SHP77 (cell line): ENCODE results near the gene ATAD1.
A peak's percentile ranks its signal among the peaks of the same experiment; 100 is the strongest.
"Not testable (repeated sequence)": the region's sequence is repeated elsewhere in the genome, so short reads cannot be mapped to it uniquely, and the experiment has no call there.

ENCODE experiments used
- DNase-seq, 2 experiments: peaks; one replicate each; lab custom pipeline; 2025; lab: John Stamatoyannopoulos, UW

Gene ATAD1

DNA sequence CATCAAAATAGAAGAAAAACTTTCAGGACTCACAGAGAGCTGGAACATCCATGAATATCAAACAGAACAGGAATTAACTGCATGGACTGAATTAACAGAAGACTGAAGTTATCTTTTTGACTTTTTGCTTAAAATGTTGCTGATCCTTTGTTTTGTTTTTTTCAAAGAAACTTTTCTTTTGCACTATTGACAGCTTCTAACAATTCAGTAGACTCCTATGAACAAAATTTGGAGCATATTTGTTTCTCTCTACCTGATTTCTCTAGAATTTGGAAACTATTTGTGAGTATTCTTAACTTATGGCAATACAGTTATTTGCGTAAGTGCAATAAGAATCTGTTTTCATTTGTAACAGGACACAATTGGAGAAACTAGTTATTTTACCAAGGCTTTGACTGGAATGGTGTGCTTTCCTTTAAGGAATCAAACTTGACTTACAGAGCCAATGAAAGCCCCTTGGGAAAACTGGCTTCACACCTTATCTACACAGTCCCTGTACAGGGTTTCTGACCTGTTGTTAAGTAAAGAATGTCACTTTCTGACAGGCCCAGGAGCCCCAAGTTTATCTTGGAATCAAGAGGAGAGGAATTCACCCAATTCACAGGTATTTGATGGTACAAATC, 16.1 kb downstream of the ATAD1 start:
- DNase-seq, result not testable (repeated sequence)

DNA sequence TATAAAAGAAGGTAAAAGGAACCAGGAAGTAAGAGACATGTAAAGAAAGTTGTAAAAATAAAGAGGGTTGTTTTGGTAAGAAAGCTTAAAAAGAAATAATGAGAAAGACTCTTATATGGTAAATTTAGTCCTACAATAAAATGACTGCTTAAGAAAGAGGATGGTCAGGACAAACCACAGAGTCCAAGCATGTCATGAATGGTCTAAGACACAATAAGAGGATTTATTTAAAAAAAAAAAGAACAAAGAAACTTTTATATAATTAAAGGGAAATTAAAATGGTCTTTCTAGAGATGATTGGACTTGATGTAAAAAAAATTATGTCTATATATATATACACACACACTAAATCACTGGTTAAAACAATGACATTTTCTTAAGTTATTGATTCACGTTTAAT, 18.2 kb downstream of the ATAD1 start:
- DNase-seq, result no peak

DNA sequence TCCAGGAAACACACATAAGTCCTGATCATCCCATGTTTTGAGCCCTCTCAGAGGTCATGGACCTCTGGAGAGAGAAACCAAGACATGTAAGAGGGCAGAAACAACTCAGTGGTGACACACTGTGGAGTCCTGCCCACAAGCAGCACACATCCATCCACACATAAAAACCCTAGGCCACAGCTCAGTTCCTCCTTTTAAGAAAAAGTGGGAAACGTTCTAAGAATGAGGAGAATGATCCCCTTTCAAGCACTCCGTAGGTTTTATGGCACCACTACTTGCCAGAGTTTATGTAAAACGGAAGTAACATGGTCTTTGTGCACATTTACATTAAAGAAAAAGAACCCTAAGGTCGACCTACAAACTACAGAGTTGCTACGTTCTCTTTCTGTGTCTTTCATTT, 19.9 kb downstream of the ATAD1 start:
- DNase-seq, result no peak

DNA sequence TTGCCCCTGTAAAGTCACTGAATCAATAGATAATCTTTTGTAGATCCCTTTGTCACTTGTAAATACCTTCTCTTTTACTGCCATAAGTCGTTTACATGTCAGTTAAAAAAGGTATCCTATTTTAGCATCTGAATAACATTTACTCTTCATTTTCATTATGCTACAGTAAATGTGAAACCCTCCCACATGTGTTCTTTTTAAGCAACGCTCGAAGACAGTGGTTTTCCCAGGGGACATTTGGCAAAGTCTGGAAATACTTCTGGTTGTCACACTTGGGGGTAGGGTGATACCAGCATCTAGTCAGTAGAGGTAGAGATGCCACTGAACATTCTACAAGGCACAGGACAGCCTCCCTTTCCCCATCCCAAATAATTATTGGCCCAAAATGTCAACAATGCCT, 23.7 kb downstream of the ATAD1 start:
- DNase-seq, result no peak

DNA sequence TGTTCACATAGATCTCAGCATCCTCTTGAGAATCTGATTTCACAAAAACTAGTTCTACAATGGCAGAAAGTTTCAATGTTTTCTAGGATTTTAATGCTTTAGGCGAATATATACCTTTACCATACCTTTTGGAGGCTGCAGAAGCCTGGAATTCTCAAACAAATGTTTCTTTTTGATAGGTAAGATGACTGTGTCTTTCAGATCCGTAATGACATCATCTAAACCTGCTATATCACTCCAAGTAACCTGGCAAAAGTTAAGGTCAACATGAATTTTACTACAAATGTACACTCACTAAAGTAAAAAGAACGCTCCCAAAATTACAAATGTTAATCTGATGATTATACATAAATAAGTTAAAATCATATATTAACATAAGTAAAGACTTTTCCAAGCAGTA, 27.8 kb downstream of the ATAD1 start:
- DNase-seq, result no peak

DNA sequence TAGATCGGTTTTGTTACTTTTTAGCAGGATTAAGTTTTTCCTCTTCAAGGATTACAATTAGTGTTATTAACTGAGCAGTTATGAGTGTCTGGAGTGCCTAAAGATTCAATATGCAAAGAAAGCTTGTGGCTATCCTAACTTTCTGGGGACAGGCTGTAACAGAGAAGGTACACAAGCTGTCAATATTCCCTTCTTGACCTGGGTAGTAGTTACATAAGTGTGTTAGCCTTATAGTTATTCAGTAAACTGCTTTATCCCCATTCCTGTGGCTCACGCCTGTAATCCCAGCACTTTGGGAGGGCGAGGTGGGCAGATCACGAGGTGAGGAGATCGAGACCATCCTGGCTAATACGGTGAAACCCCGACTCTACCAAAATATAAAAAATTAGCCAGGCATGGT, 31.6 kb downstream of the ATAD1 start:
- no peak for DNase-seq

DNA sequence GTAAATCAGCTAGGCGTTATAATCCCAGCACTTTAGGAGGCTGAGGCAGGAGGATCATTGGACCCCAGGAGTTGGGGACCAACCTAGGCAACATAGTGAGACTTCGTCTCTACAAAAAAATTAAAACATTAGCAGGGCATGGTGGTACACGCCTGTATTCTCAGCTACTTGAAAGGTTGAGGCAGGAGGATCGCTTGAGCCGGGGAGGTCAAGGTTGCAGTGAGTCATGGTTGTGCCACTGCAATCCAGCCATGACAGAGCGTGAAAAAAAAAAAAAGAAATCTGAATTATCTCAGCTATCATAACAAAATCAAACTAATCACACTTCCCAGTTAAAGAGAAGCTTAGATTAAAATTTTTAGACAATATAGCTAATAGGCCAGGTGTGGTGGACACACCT, 35.3 kb downstream of the ATAD1 start:
- no peak for DNase-seq

DNA sequence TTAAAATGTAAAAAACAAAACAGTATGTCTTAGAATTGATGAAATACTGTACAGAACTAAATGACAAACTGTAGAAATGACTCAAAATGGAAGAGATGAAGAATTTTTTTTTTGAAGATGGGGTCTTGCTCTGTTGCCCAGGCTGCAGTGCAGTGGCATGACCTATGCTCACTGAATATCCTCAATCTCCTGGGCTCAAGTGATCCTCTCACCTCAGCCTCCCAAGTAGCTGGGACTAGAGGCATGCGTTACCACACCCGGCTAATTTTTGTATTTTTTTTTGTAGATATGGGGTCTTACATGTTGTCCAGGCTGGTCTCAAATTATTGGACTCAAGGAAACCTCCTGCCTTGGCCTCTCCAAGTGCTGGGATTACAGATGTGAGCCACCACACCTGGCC, 36.5 kb downstream of the ATAD1 start:
- no peak for DNase-seq

DNA sequence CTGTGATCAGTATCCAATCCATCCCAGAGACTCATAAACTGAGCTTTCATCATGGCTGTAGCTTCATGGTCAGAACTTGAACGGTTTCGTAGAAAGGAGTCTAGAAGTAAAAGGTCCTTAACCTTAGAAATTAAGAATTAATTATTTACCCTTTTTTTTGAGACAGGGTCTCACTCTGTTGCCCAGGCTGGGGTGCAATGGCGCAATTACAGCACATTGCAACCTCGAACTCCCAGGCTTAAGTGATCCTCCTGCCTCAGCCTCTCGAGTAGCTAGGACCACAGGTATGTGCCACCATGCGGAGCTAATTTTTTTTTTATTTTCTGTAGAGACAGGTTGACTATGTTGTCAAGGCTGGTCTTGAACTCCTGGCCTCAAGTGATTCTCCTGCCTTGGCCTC, 41.7 kb downstream of the ATAD1 start:
- DNase-seq, result no peak

DNA sequence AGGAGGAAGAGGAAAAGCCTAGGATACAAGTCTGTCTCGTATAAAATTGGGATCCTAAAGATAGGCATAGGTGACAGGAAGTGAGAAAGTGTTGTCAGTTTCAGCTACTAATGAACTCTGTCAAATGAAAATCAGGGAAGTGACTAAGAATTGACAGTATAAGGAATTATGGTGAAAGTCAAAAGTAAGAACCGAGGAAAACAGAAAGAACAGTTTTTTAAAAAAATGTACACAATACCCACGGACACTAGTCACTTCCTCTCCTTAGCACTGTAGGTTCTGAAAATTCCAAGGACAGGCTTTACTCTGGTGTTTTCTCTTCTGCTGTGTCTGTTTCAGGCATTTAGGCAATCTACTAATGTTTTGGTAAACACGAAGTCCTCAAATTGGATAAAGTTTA, 42.3 kb downstream of the ATAD1 start:
- no peak for DNase-seq

DNA sequence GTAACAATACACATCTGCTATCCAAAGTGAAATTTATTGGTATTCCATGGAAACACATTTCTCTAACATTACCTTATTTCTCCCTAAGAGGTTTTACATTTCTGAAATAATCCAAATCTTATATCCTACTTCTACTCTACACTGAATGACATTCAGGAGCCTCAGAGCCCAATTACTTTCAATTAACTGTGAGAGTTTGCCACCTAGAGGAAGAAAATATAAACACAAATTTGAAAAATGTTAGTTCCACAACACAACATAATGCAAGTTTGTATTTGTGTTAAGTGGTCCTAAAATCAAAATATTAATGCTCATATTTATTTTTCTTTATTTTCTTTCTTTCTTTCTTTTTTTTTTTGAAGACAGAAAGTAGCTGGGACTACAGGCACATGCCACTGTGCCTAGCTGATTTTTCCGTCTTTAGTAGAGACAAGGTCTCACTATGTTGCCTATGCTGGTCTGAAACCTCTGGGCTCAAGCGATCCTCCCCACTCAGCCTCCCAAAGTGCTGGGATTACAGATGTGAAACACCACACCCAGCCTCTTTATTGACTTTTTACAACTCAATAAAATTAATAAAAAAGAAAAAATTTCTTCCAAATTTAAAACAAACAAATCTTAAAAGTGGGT, 46.0 kb downstream of the ATAD1 start:
- peak in 1 of 2 experiments; percentile 2 for DNase-seq

DNA sequence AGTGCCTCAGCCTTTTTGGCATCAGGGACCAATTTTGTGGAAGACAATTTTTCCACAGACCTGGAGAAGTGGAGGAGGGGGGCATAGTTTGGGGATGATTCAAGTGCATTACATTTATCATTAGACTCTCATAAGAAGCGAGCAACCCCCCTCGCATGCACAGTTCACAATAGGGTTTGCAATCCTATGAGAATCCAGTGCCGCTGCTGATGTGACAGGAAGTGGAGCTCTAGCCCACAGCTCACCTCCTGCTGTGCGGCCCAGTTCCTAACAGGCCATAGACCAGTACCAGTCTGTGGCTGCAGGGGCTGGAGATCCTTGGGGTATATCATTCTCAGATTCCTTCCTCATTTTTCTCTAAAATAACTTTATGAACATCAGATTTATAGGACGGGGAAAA, 50.8 kb downstream of the ATAD1 start:
- DNase-seq, result no peak

DNA sequence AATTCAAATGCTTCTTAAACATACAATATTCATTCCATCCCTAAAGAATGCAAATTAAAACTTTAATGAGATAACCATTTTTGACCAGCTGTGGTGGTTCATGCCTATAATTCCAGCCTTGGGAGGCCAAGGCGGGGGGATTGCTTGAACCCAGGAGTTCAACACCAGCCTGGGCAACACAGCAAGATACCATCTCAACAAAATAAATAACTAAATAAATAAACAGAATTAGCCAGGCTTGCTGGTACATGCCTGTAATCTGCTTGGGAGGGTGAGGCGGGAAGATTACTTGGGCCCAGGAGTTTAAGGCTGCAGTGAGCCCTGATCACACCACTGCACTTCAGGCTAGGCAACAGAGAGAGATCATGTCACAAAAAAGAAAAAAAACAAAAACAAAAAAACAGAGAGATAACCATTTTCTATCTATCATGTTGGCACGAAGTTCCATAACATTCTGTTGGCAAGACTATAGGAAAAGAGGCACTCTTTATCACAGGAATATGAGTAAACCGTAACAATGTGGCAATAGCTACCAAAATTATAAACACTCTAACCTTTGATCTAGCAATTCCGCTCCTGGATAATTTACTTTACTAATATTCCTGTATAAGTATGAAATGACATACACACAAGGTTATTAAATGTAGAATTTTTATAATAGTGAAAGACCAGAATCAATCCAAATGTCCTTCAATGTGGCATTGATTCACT, 52.2 kb downstream of the ATAD1 start:
- DNase-seq, result no peak

DNA sequence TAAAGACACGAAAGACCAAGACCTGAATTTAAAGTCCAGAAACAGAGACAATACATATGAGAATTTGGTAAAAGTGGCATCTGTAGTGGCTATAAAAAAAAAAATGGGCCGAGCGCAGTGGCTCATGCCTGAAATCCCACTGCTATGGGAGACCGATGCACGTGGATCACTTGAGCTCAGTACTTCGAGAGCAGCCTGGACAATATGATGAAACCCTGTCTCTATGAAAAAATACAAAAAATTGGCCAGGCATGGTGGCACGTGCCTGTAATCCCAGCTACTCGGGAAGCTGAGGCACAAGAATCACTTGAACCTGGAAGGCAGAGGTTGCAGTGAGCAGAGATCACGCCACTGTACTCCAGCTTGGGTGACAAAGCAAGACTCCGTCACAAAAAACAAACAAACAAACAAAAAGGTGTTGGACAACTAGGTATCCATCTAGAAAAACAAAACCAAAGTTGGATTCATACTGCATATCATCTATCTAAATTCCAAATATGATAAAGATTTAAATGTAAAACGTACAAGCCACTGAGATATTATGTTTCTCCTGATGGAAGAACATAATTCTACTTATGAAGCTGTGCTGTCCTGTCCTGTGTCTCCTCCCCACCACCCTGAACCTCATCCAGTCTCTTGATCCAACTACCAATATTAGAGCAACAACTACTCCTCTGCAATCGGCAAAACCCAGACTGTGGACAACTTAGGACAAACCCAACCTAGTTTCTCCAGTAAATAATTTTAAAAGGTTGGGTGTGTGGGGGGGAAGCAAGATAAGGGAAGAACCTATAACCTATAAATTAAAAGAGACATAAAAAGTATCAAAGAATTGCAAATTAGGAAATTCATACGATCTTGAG, 53.7 kb downstream of the ATAD1 start:
- no peak for DNase-seq

DNA sequence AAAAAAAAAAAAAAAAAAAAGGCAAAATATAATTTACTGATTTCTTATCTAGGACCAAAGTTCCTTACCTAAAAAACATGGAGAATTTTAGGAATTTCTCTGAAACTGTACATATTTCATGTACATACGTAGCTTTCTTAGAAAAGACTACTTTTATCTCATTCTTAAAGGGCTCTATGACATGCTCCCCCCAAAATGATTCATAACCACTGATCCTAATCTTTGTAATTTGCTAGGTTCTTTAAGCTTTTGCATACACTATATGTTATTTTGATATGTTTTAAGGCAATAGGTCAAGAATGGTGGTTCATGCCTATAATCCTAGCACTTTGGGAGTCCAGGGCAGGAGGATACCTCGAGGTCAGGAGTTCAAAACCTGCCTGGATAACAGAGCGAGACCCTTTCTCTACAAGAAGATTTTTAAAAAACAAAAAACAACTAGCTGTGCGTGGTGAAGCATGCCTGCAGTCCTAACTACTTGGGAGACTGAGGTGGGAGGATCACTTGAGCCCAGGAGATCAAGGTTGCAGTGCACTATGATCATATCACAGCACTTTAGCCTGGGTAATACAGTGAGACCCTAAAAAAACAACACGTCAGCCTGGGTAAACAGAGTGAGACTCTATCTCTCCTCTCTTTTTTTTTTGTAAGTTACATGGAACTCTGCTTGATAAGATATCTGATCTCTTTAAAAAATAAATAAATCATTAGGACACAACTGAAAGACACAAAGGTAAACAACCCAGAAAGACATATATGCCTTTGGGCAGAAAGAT, 54.8 kb downstream of the ATAD1 start:
- DNase-seq, result no peak

DNA sequence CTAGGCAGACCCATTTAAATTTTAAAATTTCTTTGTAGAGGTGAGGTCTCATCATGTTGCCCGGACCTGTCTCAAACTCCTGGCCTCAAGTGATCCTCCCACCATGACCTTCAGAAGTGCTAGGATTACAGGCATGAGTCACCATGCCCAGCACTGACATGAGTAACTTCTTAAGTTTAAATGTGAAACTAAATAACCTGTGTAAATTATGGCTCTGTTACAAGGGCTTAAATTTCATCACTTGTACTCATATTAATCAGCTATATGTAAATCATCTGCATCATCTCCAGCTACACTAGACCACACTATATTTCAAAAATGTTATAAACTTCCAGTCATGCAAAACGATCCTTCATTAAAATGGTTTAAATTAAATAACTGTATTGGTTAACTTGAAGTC, 56.1 kb downstream of the ATAD1 start:
- DNase-seq, result no peak

DNA sequence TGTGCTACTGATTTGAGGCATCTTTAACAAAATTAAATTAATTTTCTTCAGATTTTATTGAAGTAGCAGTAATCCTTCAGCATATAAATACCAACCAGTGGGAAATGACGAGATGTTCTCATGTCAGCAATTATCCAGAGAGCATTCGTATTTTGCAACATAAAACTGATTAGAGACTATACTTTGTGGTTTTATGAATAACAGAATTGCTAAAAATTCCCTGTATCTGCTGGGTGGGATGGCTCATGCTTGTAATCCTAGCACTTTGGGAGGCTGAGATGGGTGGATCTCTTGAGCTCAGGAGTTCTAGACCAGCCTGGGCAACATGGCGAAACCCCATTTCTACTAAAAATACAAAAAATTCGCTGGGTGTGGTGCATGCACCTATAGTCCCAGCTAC, 56.9 kb downstream of the ATAD1 start:
- DNase-seq, result no peak

DNA sequence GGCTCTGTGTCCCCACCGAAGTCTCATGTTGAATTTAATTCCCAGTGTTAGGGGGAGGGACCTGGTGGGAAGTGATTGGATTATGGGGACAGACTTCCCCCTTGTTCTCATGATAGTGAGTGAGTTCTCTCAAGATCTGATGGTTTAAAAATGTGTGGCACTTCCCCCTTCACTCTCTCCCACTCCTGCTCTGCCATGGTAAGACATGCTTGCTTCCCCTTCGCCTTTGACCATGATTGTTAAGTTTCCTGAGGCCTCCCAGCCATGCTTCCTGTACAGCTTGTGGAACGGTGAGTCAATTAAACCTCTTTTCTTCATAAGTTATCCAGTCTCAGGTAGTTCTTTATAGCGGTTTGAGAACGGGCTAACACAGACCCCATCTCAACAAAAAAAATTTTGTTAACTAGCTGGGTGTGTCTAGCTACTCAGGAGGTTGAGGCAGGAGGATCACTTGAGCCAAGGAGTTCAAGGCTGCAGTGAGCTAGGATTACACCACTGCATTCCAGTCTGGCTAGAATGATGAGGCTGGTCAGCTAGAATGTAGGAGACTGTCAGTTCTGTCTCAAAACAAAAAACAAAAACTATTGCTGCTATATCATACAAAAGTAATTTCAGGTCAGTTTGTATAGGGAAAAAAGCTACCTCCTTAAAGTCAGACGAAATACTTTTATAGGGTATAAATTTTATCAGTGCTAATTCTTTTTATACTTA, 57.7 kb downstream of the ATAD1 start:
- no peak for DNase-seq

DNA sequence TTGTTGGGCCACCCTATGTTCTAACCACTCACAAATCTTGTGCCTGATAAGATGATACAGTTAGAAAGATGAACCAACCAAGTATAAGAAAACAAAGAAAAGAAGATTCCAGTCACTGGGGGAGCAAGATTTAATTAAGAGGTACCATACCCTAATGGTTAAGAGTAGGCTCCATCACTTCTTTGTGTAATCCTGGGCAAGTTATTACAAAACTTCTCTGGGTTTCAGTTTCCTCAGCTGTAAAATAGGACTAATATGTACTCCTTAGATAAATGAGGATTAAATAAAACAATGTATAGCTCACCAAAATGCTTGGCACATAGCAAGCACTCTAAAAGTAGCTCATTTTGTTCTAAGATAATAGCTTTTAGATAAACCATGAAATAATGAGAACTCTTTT, 58.5 kb downstream of the ATAD1 start:
- DNase-seq, result no peak

DNA sequence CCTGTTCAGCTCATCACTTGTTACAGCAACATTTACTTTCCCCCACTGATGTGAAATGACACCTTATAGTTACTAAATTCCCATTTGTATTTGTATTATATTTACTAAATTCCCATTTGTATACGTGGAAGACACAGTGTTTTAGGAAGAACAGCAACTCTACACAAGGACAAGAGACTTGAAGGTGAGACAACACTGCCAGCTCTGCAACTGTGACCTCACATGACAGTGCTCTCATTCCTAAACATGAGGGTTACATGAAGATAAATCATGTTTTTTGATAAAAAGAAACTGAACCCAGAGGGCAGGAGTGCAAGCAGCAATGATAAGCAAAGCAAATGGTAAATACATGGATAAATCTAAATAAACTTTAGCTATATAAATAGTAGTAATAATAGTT, 60.3 kb downstream of the ATAD1 start:
- DNase-seq, result no peak
